Dedifferentiated amniotic fluid mesenchymal stem cell (primary cell): ENCODE measurements around the gene MTERF4.
"Not testable (repeated sequence)": the region's sequence is repeated elsewhere in the genome, so short reads cannot be mapped to it uniquely, and the experiment has no call there.

Source experiments
- DNase-seq: peaks from one replicate; pipeline ENCODE4 v3.0.0-alpha.2; 2016; ENCODE audit errors: extremely low spot score

MTERF4 gene

DNA sequence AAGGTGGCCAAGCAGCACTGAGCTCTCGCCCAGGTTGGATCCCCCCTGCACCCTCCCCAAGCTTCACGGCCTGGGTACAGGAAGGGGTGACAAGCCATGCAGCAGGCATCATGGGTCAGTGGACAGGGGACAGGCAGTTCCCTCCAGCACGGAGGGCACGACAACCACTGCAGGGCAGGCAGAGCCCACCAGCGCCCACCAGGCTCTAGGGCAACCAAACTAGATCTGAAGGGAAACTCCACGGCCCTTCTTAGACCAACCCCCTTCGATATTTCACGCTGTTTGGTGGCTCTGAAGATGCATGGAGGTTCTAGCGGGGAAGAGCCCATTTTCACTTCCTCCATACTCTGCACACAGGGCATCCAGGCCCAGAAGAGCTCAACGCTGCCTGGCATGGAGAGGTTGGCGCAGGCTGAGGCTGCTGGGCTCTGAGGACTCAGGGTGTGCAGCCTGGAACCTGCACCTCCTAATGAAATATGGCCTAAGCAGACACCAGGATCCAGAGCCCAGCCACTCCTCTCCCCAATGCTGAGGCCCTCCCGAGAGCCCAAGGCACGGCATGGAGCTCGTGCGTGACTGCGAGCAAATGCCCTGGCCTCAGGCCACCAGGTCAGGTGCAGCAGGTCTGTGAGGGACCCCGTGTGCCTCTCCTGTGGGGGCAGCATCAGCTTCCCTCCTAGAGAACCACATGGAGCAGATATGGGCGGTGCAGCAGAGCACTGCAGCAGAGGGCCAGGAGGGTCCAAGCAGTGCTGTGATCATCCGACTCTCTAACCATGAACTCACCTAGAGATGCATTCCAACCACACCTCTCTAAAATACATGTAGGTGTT, 8.7 kb upstream of the MTERF4 start:
- DNase-seq, result no peak

DNA sequence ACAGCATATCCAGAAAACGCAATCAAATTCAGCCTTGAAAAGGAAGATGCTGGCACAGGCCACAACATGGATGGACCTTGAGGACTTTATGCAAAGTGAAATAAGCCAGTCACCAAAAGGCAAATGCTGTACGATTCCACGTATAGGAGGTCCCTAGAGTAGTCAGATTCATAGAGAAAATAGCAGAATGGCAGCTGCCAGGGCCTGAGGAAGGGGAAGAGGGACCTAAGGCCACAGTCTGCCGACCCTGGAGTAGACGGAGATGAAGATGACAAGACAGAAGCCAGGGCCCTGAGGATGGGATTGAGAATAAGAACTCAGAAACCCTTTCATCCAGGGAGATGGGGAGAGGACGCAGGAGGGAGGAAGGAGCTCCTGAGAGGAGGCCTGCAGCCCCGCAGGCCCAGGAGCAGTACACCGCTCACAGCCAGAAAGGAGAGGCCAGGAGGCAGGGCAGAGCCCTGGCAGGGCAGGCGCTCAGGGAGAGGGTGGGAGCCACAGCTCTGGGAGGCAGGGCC, 8.1 kb upstream of the MTERF4 start:
- DNase-seq, result no peak

DNA sequence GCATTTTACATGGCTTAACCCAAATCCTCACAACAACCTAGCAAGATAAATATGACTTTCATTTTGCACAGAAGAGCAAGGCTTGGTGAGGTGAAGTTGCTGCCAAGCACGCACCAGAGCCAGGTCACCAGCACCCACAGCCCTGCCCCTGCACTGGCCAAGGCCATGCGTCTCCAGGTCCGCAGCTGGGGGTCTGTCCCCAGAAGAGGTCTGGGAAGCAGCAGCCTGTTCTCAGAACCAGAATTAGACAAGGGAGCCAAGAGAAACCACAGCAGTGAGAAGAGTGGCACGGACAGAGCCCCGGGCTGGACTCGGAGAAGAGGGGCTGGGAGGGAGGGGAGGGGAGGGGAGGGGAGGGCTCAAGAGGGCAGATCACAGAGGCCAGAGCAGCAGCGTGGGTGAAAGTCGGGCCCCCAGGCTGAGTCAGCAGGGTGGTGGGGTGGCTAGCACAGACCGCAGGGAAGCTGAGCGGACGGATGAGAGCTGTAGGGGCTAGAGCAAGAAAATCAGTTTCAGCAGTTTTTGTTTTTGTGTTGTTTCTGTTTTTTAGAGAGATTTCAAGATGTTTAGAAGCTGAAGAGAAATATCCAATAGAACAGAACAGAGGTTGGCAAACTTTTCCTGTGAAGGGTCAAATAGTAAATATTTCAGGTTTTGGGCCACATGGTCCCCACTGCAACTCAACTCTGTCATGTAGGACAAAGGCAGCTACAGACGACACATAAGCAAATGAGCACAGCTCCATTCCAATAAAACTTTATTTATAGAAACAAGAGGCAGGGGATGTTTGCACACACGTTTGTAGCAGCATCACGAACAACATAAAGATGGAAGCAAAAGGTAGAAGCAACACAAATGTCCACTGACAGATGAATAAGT, 7.4 kb upstream of the MTERF4 start:
- no peak for DNase-seq

GRCh38 chr2:241108271-241109209, 6.5 kb upstream of the MTERF4 start:
- DNase-seq, result no peak

- no peak for DNase-seq
Measured at GRCh38 chr2:241107031-241107783, 5.1 kb upstream of the MTERF4 start.

- DNase-seq, result no peak
Measured at GRCh38 chr2:241105641-241106040, 3.6 kb upstream of the MTERF4 start.

GRCh38 chr2:241104611-241105010, 2.5 kb upstream of the MTERF4 start:
- DNase-seq, result not testable (repeated sequence)

DNA sequence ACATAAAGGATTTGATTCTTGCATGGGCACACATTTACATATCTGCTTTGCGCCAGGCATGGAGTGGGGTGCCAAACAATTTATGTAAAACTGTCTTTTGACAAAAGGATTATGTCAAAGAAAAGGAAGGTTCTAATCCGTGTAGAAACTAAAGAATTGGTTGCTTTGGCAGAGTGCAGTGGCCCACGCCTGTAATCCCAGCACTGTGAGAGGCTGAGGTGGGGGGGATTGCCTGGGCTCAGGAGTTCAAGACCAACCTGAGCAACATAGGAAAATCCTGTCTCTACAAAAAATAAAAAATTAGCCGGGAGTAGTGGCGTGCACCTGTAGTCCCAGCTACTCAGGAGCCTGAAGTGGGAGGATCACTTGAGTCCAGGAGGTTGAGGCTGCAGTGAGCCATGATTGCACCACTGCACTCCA, 1.1 kb upstream of the MTERF4 start:
- no peak for DNase-seq

DNA sequence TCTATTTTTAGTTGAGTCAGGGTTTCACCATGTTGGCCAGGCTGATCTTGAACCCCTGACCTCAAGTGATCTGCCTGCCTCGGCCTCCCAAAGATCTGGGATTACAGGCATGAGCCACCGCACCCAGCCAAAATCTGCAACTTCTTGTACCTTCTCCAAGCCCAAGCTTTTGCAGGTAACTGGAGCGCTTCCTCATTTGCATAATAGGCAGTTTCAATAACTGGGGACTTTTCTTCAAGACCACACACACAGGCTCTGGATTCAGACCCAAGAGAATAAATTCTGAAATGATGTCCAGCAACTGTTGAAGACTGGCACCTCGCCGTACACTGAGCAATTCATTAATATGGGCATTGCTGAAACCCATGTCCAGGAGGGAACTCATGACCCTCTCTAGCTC, 2.8 kb downstream of the MTERF4 start:
- DNase-seq, result no peak

DNA sequence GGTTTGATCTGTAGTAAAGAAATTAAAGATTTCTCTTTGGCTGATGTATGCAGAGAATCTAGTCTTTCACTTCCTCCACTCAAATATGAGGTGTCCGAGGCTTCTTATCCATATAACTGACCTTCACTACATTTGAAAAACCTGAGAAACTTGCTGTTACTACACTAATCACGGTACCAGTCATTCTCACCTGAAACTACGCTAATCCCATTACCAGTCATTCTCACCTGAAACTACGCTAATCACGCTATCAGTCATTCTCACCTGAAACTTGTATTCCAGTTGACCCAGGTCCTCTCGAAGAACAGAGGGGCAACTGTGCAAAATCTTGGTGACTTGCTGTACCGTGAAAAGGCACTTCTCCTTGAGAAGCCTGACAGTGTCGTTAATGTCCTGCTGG, 5.1 kb downstream of the MTERF4 start:
- no peak for DNase-seq

DNA sequence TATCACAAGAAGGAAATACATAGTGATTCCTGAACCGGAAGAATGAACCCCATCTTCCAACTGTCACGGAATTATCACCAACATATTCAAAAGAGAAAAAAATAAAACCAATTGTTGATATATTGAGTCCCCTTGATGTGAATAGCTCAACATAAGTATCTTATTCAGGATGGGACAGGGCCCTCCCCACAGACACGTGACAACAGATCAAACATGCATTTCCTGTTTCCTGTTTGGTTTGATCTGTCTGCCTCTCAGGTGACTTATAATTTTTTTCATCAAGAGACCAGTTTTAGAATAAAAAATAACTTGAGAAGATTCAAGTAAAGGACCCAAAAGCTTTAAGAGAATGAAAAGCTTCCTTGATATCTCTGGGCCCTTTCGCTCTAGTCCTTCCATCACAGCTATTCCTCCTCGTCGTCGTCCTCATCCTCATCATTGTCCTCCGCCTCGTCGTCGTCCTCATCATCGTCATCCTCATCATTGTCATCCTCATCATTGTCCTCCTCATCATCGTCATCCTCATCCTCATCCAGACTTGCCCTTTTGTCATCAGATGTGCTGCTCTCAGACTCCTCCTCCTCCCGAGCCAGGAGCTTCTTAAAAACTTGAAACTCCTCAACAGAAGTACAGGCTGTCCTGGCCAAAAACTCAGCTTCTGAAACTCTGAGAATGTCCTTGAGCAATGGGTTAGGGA, 6.3 kb downstream of the MTERF4 start:
- no peak for DNase-seq

GRCh38 chr2:241094924-241095420, 7.1 kb downstream of the MTERF4 start:
- DNase-seq, result no peak

GRCh38 chr2:241094172-241094571, 7.9 kb downstream of the MTERF4 start:
- DNase-seq, result no peak

- DNase-seq, result not testable (repeated sequence)
Measured at GRCh38 chr2:241093133-241093781, 8.8 kb downstream of the MTERF4 start.

DNA sequence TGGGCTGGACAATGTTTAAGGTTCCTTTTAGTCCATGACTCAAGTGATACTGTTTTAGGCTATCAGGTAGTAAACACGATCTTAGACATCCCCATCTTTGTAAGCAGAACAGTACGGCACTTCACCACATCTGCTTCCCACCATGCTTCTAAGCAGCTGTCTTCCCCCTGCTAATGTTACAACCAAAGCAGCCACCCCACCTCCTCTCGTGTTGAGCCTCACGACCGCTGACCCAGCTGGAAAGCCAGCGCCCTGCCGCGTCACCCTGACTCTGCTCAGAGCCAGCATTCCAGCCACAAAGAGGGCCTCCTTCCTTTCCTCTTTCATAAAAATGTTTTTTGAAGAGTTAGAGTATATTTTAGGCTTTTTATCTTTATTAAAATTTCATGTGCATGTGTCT, 9.4 kb downstream of the MTERF4 start:
- no peak for DNase-seq

DNA sequence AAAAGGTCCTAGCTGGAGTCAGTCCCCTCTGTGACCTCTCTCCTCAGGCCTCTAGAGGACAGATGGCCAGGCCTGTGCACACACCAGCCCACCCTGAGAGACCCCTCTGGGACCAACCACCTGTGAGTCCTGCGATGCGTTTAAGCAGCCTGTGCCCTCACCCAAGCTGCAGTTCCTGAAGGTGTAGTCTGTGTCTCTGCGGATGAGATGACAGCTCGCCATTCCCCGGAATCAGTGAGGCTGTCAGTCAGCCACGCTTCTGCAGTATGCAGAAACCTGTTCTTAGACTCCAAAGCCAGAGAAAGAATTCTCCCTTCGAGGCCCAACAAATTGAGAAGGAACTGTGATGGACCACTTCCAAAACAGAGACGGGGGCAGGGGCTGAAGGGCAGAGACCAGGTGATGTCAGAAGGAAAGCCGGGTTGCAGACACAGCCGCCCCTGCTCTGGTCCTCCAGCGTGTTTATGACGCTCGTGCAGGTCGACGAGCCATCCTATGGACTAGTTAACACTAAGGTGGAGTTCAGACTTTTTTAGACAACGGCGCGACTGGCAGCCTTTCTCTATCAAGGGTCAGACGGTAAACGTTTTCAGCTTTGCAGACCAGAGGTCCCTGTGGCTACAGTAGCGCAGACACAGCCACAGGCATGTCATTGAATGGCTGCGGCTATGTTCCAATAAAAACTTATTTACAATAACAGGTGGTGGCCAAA, 10.2 kb downstream of the MTERF4 start:
- DNase-seq, result no peak

DNA sequence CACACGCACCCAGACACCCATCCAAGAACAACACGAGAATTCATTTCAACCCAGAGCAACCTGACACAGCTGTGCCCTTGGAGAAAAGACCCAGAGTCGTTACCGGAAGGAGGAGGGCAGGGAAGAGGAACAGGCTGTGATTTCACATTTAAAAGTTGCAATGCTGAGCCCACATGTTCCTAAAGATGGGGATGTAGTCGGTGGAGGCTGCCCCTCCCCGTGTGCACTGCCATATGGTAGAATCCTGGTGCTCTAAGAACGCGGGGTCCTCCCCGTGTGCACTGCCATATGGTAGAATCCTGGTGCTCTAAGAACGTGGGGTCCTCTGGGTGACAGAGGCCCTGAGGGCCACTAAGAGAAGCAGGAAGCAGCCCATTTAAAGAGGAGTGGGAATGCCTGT, 10.9 kb downstream of the MTERF4 start:
- DNase-seq, result no peak

DNA sequence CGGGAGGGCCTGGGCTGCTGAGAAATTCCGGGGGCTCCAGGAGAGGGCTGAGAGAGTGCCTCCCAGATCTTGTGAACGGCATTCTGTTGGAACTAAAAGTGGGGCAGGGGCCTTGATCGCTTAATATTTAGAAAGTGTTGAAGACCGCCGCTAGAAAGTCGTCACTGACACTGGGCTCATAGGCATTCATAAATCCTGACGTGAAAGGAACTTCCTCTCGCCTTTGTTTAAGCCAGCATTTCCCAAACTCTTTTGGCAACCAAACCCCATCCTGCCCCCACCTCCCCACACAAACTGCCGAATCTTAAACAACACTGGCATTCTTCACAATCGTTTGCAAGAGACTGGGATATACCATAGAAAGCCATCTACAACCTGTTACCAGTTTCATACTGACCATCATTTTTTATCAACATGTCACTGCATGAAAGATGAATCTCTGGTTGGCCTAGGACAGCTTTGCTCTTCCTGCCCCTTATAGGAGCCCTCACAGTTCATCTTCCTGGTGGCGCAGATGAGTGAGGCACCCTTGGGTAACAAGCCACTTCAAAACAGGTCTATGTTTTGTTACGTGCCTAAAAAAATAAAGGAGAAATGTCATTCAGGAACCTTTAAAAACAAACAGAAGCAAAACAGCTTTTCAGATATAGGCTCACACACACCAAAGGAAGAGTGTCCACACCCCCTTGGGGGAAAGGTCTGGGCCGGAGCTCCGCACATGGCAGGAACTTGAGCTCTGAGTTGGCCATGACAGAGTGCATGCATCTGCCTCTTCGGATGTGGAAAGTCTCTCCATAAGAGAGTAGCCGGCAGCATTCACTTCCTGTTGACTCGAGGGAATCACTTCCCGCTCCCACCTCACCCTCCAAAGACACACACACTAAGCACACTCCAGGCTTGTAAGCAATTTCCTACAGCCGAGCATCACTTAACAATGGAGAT, 13.0 kb downstream of the MTERF4 start:
- DNase-seq, result no peak
